ENCODE data around the gene CCDC144A. TPM values are rescaled to one million over a fixed set of nuclear protein-coding genes. Genes with fewer than 3 reads are reported as not detected.
A peak's percentile ranks its signal among the peaks of the same experiment; 100 is the strongest.
"Not testable (repeated sequence)": the region's sequence is repeated elsewhere in the genome, so short reads cannot be mapped to it uniquely, and the experiment has no call there.

CCDC144A gene
- total RNA-seq, 1 donor from 2014 or later: 1.2 TPM

- no peak overlapping the region for H3K4me3 Mint-ChIP-seq (ENCODE audit: unreplicated experiment)
- H3K27me3 Mint-ChIP-seq (ENCODE audit: low read depth, unreplicated experiment): no peaks in the 10 kb centered on the region
- Histone ChIP-seq H3K4me3 (ENCODE audit: insufficient read depth, low read depth, low read length) (no peak overlapping the region), H4K20me1 (ENCODE audit: insufficient read depth, low read length) (no peaks in the 10 kb centered on the region), H3K9me3 (ENCODE audit: insufficient read depth, low read depth, low read length) (no peaks in the 10 kb centered on the region), H3K27me3 (ENCODE audit: insufficient read depth, low read length) (no peaks in the 10 kb centered on the region), H3K27ac (ENCODE audit: low read depth, low read length) (no peak overlapping the region), H2AFZ (ENCODE audit: low read depth, low read length) (no peak overlapping the region), H3K4me1 (ENCODE audit: insufficient read depth, low read length) (no peaks in the 10 kb centered on the region), H3K79me2 (ENCODE audit: insufficient read depth, low read length) (no peaks in the 10 kb centered on the region), H3K36me3 (ENCODE audit: insufficient read depth, low read length) (no peaks in the 10 kb centered on the region), H3K9ac (ENCODE audit: low read length) (no peak overlapping the region), H3K4me2 (ENCODE audit: low read length) (no peak overlapping the region)
- TF ChIP-seq EZH2 (IDR thresholded peaks at IDR 0.05; ENCODE audit: insufficient read depth, low read length) (no peak), CTCF (IDR thresholded peaks at IDR 0.05; ENCODE audit: insufficient read depth, low read depth, low read length) (no peak)
- H3K27ac Mint-ChIP-seq (ENCODE audit: unreplicated experiment): no peak overlapping the region
- H3K36me3 Mint-ChIP-seq (ENCODE audit: low read depth, unreplicated experiment): no peaks in the 10 kb centered on the region
- FAIRE-seq (no peak), DNase-seq (ENCODE audit: low read depth) (no peak)
- H3K9me3 Mint-ChIP-seq (ENCODE audit: unreplicated experiment): no peaks in the 10 kb centered on the region
- H3K4me1 Mint-ChIP-seq (ENCODE audit: low read depth, unreplicated experiment): no peaks in the 10 kb centered on the region
Observed at GRCh38 chr17:16676676-16677268, 13.3 kb upstream of the CCDC144A start.

DNA sequence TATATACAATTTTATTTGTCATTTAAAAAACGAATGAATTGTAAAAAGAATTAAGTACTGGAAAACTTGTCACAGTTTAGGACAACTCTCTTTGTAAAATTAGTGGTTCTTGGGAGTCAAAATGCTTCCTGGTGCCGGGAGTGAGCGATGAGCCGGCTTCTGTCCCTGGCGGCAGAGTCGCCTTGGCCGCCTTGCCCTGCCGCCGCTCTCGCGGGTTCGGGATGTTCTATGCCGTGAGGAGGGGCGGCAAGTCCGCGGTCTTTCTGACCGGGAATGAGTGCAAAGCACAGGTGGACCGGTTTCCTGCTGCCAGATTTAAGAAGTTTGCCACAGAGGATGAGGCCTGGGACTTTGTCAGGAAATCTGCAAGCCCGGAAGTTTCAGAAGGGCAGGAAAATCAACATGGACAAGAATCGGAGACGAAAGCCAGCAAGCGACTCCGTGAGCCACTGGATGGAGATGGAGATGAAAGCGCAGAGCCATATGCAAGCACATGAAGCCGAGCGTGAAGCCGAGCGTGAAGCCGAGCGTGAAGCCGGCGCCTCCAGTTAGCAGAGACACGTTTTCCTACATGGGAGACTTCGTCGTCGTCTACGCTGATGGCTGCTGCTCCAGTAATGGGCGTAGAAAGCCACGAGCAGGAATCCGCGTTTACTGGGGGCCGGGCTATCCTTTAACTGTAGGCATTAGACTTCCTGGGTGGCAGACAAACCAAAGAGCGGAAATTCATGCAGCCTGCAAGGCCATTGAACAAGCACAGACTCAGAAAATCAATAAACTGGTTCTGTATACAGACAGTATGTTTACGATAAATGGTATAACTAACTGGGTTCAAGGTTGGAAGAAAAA lies 6.5 kb upstream of the CCDC144A start:
- not testable (repeated sequence) for H4K20me1 ChIP-seq (ENCODE audit: insufficient read depth, low read length); H3K27me3 Mint-ChIP-seq (ENCODE audit: low read depth, unreplicated experiment); H3K36me3 Mint-ChIP-seq (ENCODE audit: low read depth, unreplicated experiment); H3K79me2 ChIP-seq (ENCODE audit: insufficient read depth, low read length); H3K4me3 Mint-ChIP-seq (ENCODE audit: unreplicated experiment); H3K27me3 ChIP-seq (ENCODE audit: insufficient read depth, low read length); H3K27ac ChIP-seq (ENCODE audit: low read depth, low read length); H3K9ac ChIP-seq (ENCODE audit: low read length); H2AFZ ChIP-seq (ENCODE audit: low read depth, low read length); H3K9me3 Mint-ChIP-seq (ENCODE audit: unreplicated experiment); H3K27ac Mint-ChIP-seq (ENCODE audit: unreplicated experiment); H3K9me3 ChIP-seq (ENCODE audit: insufficient read depth, low read depth, low read length); H3K36me3 ChIP-seq (ENCODE audit: insufficient read depth, low read length); H3K4me3 ChIP-seq (ENCODE audit: insufficient read depth, low read depth, low read length); FAIRE-seq; DNase-seq (ENCODE audit: low read depth); H3K4me1 Mint-ChIP-seq (ENCODE audit: low read depth, unreplicated experiment); H3K4me1 ChIP-seq (ENCODE audit: insufficient read depth, low read length)
- peak overlapping the region; percentile 64 for H3K4me2 ChIP-seq (ENCODE audit: low read length)

DNA sequence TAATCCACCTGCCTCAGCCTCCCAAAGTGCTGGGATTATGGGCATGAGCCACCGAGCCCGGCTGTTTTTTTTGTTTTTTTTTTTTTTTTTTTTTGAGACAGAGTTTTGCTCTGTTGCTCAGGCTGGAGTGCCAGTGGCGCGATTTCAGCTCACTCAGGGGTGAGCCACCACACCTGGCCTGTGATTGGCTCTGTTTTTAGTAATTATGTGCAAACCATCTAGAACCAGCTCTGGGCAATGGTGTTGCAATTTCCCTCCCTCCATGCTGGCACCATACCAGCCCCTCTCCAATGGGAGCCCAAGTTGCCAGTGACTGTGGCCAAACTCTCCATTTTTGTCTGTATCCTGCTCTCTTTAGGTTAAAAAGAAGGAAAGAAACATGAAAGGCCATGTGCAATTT lies 4.0 kb upstream of the CCDC144A start:
- not testable (repeated sequence) for H3K27ac ChIP-seq (ENCODE audit: low read depth, low read length); H3K4me1 ChIP-seq (ENCODE audit: insufficient read depth, low read length); H3K4me3 Mint-ChIP-seq (ENCODE audit: unreplicated experiment); H3K27me3 ChIP-seq (ENCODE audit: insufficient read depth, low read length); H3K36me3 ChIP-seq (ENCODE audit: insufficient read depth, low read length); H3K79me2 ChIP-seq (ENCODE audit: insufficient read depth, low read length); H3K4me1 Mint-ChIP-seq (ENCODE audit: low read depth, unreplicated experiment); H3K9ac ChIP-seq (ENCODE audit: low read length); H4K20me1 ChIP-seq (ENCODE audit: insufficient read depth, low read length); FAIRE-seq; H3K4me2 ChIP-seq (ENCODE audit: low read length); H3K27me3 Mint-ChIP-seq (ENCODE audit: low read depth, unreplicated experiment); H2AFZ ChIP-seq (ENCODE audit: low read depth, low read length); H3K9me3 Mint-ChIP-seq (ENCODE audit: unreplicated experiment); H3K4me3 ChIP-seq (ENCODE audit: insufficient read depth, low read depth, low read length); H3K36me3 Mint-ChIP-seq (ENCODE audit: low read depth, unreplicated experiment); H3K9me3 ChIP-seq (ENCODE audit: insufficient read depth, low read depth, low read length); DNase-seq (ENCODE audit: low read depth); H3K27ac Mint-ChIP-seq (ENCODE audit: unreplicated experiment)

- not testable (repeated sequence) for H3K4me3 ChIP-seq (ENCODE audit: insufficient read depth, low read depth, low read length); H3K27me3 Mint-ChIP-seq (ENCODE audit: low read depth, unreplicated experiment); H3K4me1 Mint-ChIP-seq (ENCODE audit: low read depth, unreplicated experiment); H3K9me3 ChIP-seq (ENCODE audit: insufficient read depth, low read depth, low read length); H4K20me1 ChIP-seq (ENCODE audit: insufficient read depth, low read length); H3K36me3 ChIP-seq (ENCODE audit: insufficient read depth, low read length); H3K9me3 Mint-ChIP-seq (ENCODE audit: unreplicated experiment); H2AFZ ChIP-seq (ENCODE audit: low read depth, low read length); H3K36me3 Mint-ChIP-seq (ENCODE audit: low read depth, unreplicated experiment); H3K27ac Mint-ChIP-seq (ENCODE audit: unreplicated experiment); H3K4me2 ChIP-seq (ENCODE audit: low read length); H3K9ac ChIP-seq (ENCODE audit: low read length); FAIRE-seq; H3K4me1 ChIP-seq (ENCODE audit: insufficient read depth, low read length); H3K79me2 ChIP-seq (ENCODE audit: insufficient read depth, low read length); H3K27ac ChIP-seq (ENCODE audit: low read depth, low read length); DNase-seq (ENCODE audit: low read depth); H3K27me3 ChIP-seq (ENCODE audit: insufficient read depth, low read length); H3K4me3 Mint-ChIP-seq (ENCODE audit: unreplicated experiment)
Observed at GRCh38 chr17:16687151-16687550, 2.9 kb upstream of the CCDC144A start.

GRCh38 chr17:16690447-16690846 lies 406 bp downstream of the CCDC144A start:
- H3K27ac ChIP-seq (ENCODE audit: low read depth, low read length); H3K4me3 Mint-ChIP-seq (ENCODE audit: unreplicated experiment); FAIRE-seq; H2AFZ ChIP-seq (ENCODE audit: low read depth, low read length); DNase-seq (ENCODE audit: low read depth); H3K36me3 ChIP-seq (ENCODE audit: insufficient read depth, low read length); H3K4me1 ChIP-seq (ENCODE audit: insufficient read depth, low read length); H4K20me1 ChIP-seq (ENCODE audit: insufficient read depth, low read length); H3K79me2 ChIP-seq (ENCODE audit: insufficient read depth, low read length); H3K4me3 ChIP-seq (ENCODE audit: insufficient read depth, low read depth, low read length); H3K9ac ChIP-seq (ENCODE audit: low read length); H3K27me3 ChIP-seq (ENCODE audit: insufficient read depth, low read length); H3K9me3 ChIP-seq (ENCODE audit: insufficient read depth, low read depth, low read length); H3K36me3 Mint-ChIP-seq (ENCODE audit: low read depth, unreplicated experiment); H3K4me1 Mint-ChIP-seq (ENCODE audit: low read depth, unreplicated experiment); H3K4me2 ChIP-seq (ENCODE audit: low read length); H3K9me3 Mint-ChIP-seq (ENCODE audit: unreplicated experiment); H3K27ac Mint-ChIP-seq (ENCODE audit: unreplicated experiment); H3K27me3 Mint-ChIP-seq (ENCODE audit: low read depth, unreplicated experiment): not testable (repeated sequence)

Measured in astrocyte (in vitro differentiated cells and primary cell).